Stimulated activated CD4-positive, alpha-beta T cell treated with anti-CD3 and anti-CD28 coated beads, Interleukin-1b, Interleukin-23, amount 100 ng/mL, for 4 hours (primary cell): ENCODE results near the gene TMEM190.
A peak's percentile ranks its signal among the peaks of the same experiment; 100 is the strongest.

Experiments used
- DNase-seq, 2 donors: peaks; one replicate each; pipeline ENCODE4 v3.0.0-alpha.2; 2020; ENCODE audit warnings: low read depth in 2 of 2

The TMEM190 gene

DNA sequence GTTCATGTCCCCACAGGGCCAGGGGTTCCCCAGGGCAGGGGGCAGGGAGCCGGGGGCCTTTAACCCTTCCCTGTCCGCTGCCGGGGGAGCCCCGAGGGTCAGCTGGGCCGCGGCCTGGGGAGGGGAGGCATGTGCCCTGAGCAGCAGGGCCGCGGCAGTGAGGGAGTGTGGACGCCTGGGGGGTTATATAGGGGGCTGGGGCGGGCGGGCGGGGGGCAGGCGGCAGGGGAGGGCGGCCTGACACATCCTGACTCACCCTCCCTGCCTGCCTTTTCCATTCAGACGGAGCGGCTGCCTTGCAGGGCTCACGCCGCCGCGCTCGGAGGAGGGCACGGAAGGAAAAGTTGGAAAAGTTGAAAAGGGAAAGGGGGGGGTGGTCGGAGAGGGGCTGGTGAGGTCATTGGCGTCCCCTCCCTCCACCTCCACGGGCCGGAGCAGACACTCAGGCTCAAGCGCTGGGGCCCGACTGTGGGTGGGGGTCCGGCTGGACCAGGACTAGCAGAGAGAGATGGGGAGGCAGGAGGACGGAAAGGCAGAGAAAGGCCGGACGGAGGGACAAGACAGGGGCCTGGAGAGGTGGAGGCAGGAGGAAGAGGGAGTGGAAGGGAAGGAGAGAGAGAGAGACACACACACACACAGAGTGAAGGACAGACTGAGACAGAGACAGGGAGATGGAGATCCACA, 6.2 kb upstream of the TMEM190 start, which contains the start of gene IL11:
Gene IL11 (minus strand): TSS at position 159 of the 684 bp plus-strand sequence. CDS start 153 bp downstream, at position 6.
- DNase-seq, result no peak

DNA sequence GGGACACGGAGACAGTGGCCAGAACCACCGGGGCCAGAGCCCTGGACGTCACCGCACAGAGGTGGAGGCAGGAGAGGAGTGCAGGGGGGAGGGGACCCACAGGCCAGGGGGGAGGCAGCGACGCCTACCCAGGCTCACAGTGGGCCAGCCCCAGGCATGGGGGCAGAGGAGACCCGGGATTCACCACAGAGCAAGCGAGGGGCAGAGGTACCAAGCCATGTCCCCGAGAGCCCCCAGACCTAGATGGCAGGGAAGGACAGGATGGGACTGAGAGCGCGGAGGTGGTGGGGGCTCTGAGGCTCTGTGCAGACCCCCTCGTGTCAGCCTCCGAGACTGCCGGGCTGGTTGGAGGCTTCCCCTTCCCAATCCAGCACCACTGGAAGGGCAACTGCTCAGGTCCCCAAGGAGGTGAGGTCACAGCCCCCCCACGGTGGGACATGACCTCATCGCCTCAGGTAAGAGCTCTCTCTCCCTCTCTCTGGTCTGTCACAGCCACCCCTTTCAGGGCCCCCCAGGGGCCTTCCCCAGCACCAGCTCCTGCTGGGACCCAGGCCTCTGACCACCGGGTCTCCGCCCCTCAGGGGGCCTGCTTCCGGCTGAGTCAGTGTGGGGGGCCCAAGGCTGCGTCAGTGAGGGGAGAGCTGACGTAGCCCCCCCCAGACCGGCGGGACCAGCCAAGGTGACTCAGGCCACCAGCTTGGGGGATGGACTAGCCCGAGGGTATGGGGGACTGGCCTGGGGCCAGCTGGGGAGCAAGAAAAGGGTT, 4.1 kb upstream of the TMEM190 start:
- DNase-seq, result no peak

DNA sequence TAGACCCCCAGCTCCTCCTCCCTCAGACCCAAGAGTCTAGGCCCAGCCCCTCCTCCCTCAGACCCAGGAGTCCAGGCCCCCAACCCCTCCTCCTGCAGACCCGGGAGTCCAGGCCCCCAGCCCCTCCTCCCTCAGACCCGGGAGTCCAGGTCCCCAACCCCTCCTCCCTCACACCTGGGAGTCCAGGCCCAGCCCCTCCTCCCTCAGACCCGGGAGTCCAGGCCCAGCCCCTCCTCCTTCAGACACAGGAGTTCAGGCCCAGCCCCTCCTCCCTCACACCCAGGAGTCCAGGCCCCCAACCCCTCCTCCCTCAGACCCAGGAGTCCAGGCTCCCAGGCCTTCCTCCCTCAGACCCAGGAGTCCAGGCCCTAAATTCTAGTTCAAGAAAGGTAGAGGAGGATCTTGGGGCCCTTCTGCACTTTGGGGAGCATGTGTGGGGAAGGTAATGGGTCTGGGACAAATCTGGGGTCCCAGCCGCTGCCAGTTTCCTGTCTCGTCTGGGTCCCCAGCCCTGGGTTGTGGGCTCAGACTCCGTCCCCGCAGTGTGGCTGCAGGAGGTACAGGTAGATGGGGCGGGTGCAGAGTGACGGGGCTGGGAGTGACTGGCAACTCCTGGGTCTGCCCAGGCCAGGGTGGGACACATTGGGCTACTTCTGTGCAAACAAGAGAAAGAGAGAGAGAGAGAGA, 3.2 kb upstream of the TMEM190 start:
- no peak for DNase-seq

DNA sequence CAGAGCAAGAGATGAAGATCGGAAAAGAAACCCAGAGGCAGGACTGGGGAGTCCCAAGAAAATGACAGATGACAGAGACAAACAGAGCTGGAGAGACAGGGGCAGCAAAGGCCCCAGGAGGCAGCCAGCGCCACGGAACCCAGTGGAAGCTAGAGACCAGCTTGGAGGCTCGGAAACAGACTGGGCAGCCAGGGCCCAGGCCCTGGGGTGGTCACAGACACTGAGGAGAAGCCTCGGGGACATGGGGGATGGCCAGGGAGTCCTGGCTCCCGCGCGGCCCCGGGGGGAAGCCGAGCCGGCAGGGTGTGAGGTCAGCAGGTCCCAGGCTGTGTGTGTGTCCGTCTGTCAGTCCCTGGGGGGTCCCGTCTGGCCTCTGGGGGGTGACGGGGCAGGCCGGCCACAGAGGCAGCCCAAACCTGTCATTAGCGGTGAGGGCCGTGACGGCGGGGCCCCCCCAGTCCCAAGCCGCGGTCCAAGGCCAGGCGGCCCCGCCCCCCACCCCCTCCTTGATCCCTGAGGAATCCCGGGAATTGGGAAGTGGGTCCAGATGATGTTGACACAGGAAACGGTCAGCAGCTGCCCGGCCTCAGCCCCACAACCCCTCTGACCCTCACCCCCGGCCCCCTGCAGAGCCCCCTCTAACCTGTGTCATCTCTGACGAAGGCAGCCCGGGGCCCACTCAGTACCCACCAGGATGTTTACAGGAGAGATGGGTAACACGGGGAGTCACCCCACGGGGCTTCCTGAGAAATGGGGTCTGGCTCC, 2.5 kb upstream of the TMEM190 start:
- no peak for DNase-seq

DNA sequence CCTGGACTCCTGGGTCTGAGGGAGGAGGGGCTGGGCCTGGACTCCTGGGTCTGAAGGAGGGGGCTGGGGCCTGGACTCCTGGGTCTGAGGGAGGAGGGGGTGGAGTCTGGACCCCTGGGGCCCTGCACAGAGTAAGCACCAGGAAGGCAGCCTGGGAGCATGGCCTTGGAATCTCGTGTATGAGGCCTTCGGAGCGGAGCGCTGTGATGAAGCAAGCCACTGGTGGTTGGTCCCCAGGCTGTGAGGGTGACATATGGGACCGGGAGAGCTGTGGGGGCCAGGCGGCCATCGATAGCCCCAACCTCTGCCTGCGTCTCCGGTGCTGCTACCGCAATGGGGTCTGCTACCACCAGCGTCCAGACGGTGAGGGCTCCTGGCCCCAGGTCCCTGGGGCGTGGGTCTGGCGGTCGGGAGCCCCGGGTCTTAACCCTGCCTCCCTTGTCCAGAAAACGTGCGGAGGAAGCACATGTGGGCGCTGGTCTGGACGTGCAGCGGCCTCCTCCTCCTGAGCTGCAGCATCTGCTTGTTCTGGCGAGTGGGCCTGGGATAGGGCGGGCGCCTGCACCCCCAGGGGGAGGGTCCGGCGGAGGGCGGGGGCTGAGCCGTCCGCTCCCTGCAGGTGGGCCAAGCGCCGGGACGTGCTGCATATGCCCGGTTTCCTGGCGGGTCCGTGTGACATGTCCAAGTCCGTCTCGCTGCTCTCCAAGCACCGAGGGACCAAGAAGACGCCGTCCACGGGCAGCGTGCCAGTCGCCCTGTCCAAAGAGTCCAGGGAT, 918 bp downstream of the TMEM190 start:
- no peak for DNase-seq

DNA sequence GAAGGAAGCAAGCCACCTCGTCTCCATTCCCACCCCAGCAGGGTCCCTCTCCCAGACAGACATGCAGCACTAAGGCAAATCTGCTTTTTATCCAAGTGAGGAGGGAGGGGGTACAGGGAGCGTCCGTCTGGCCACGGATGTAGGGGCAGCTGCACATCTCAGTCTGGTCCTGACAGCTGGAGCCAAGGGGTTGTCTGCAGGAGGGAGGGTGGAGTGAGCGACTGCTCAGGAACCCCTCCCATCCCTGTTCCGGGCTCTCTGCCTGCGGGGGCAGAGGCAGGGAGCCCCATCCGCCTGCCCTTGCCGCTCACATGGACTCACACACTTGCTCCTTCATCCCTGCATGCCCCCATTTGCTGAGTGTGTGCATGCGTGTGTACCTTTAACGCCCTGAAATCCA, 2.5 kb downstream of the TMEM190 start:
- DNase-seq, result no peak

DNA sequence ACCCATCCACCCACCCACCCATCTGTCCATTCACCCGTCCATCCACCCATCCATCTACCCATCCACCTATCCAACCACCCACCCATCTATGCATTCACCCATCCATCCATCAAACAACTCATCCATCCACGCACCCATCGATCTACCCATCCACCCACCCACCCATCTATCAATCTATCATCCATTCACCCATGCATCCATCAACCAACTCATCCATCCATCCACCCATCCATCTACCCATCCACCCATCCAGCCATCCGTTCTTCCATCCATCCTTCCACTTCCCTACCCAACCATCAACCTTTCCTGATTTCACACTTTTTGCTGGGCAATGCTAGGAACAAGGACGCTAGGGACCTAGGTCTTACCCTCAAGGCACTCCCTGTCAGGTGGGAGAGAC, 5.4 kb downstream of the TMEM190 start:
- DNase-seq, result no peak

DNA sequence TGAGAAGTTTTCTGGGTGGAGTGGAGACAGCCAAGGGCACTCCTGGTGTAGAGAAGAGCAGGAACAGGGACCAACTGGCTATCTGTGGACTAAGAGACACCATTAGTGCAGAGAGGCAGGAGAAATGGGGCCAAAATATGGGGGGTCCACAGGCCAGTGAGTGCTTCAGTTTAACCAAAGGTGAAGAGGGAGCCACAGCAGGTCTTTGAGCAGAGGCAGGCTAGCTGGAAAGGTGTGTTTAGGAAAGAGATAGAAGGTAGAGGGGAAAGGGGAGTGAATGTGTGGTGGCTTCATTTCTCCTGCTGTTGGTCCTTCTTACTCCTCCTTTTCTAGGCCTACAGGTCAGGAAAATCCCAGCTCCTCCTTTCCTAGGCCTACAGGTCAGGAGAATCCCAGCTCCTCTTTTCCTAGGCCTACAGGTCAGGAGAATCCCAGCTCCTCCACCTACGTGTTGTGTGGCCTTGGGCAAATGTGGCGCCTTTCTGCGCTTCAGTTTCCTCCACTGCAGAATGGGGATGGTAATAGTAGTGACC, 6.0 kb downstream of the TMEM190 start:
- DNase-seq, result no peak

DNA sequence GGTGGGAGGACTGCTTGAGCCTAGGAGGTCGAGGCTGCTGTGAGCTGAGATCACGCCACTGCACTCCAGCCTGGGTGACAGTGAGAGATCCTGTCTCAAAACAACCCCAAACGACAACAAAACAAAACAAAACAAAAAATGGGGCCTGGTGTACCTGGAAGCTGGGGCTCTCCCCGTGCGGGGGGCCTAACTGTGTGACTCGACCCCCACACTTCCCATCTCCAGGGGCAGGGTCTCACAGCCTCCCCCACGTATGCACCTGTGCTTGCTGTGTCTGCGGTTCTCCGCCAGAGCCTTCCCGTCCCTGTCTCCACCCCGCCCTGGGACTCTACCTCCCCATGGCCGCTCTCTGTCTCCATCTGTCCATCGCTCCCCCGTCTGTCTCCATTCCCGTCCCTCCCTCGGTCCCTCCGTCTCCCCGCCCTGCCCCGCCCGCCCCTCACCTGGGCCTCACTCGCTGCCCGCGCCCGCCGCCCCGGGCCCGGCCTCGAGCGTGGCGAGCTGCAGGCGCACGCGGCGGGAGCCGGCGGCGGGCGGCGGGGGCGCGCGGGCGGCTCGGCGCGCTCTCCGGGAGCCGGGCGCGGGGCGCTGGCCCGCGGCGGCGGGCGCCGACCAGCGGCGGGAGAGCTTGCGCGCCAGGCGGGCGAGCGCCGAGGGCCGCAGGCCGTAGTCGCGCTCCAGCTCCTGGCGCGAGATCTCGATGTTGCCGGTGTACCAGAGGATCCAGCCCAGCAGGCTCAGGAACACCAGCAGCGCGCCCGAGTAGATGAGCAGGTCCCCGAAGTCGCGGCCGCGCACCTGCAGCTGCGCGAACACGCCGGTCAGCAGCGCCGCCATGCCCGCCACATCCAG, 6.9 kb downstream of the TMEM190 start:
- peak; percentile 18 to 47 for DNase-seq

DNA sequence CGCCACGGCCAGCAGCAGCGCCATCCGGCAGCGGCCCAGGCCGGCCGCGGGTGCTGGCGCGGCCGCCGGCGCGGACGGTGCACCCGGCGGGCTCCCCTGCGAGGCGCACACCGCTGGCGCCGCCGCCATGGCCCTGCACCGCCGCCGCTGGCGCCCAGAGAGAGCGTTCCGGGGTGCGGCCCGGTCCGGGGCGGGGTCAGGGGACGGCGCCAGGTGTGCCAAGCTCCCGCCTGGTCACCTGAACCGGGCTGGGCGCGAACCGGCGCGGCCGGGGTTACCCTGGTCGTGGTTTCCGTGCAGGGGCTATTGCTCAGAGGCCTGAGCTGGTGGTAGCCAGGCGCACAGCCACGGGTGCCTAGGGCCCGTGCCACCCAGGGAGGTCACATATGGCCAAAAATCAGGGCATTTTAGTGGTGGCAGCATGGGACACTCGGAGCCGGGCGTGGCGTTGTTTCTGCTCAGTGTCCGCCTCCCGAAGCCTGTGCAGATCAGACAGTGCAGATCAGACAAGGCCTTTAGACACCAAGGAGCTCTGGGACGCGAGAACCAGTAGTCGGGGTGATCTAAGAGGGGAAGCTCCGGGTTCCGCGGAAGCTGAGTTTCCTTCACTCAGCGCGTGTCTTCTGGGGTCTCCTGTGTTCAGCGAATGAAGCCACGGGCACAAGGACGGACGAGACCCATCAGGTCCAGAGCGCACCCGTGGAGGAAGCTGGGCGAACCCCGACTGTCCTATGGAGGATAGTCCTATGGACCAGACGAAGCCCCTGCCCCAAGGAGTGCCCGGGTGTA, 7.7 kb downstream of the TMEM190 start, which contains the start of gene TMEM238:
Gene TMEM238 (minus strand): TSS at position 162 of the 789 bp plus-strand sequence. CDS start 33 bp downstream, at position 129.
- peak in 1 of 2 donors; percentile 43 for DNase-seq

DNA sequence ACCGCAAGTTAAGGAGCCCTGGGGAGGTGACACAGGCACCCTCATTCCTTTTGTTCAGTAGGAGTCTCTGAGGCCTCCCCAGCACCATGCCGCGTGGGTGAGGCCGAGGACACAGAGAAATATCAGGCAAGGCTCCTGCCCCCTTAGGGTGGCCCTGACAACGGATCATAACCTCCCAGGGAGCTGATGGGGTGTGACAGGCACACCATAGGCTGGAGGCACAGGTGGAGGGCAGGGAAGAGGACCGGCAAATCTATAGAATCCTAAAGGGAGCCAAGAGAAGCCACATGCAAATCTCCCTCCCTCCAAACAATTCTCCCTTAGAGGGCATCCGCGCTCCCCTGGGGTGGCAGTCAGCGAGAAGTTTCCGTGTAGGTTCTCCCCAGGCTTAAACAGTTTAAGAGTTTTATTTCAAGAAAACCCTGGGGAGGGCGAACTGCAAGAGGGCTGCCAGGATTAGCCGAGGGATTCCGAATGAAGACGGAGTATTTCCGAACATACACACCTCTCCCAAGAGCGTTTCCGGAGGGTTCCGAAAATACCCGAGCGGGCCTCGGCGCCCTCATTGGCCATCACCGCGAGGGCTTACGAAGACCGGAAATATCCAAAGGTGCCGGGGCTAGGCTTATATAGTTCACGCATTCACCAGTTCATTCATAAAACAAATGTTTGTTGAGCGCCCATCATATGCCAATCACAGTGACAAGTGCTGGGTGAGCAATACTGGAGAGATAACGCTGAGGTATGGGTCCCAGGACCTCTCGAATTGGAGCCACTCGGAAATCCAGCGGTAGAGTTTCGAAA, 8.5 kb downstream of the TMEM190 start:
- DNase-seq, result peak; percentile 87 to 95

DNA sequence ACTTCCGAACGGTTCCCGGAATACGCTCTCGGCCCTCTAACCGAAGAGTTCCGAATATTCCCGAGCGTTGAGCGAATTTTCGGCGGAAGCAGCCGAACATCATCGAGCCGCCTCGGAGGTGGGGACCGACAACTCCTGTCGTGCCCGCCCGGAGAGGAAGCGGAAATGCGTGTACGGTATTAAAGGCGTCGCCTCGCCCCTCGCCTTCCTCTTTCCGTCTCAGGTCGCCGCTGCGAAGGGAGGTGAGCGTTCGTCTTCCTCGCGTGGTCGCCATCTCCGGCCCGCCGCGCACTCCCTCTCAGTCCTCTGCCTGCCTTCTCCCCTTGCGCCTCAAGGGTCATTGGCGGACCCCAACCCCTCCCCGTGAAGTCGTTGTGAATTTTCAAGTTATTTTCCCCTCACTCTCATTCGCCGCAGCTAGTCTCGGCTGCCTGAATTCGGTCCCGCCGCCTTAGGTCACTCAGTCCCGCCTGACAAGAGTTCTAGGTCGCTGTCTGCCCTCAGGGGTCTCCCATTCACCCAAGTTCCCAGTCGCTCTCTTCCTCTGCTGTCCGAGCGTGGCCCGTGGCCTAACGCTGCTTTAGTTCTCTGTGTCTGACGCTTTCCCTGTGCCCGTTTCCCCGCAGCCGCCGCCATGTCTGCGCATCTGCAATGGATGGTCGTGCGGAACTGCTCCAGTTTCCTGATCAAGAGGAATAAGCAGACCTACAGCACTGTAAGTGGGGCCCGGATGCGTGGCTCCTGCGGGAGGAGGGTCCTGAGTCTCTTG, 9.3 kb downstream of the TMEM190 start, which contains the start of gene RPL28:
Gene RPL28 (plus strand): TSS at position 209 of the 769 bp plus-strand sequence. CDS start 426 bp downstream, at position 635.
- peak; percentile 94 to 98 for DNase-seq

DNA sequence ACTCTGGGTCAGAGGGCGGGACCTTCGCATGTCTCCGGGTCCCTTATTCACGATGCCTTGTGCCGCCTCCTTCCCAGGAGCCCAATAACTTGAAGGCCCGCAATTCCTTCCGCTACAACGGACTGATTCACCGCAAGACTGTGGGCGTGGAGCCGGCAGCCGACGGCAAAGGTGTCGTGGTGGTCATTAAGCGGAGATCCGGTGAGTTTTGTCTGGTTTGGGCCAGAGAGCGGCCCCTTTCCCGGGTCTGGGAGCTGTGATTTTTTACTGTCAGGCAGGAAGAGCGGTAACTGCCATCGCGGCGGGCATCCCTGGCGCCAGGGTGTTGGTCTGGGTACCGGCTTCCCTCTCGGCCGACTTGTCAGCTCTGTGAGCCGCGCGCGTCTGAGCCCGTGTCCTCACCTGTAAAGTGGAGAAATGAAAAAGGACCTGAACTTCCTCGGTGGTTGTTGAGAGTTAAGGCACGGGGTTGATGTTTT, 9.9 kb downstream of the TMEM190 start:
- DNase-seq, result no peak

DNA sequence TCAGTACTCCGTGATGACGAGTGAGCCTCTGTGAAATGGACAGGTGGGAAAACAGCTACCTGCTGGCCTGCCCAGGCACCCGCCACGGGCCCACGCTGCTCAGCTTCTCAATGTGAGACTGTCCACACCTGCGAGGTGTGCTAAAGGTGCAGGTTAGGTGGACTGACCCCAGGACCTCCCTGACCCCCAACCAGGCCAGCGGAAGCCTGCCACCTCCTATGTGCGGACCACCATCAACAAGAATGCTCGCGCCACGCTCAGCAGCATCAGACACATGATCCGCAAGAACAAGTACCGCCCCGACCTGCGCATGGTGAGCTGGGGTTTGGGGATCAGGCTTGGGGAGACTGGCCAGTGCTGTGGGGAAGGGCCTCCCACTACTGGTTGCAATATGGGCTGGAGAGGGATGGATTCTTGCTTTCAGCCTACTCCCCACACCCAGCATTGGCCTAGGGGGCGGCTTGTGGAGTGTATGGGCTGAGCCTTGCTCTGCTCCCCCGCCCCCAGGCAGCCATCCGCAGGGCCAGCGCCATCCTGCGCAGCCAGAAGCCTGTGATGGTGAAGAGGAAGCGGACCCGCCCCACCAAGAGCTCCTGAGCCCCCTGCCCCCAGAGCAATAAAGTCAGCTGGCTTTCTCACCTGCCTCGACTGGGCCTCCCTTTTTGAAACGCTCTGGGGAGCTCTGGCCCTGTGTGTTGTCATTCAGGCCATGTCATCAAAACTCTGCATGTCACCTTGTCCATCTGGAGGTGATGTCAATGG, 11.3 kb downstream of the TMEM190 start:
- DNase-seq, result no peak

DNA sequence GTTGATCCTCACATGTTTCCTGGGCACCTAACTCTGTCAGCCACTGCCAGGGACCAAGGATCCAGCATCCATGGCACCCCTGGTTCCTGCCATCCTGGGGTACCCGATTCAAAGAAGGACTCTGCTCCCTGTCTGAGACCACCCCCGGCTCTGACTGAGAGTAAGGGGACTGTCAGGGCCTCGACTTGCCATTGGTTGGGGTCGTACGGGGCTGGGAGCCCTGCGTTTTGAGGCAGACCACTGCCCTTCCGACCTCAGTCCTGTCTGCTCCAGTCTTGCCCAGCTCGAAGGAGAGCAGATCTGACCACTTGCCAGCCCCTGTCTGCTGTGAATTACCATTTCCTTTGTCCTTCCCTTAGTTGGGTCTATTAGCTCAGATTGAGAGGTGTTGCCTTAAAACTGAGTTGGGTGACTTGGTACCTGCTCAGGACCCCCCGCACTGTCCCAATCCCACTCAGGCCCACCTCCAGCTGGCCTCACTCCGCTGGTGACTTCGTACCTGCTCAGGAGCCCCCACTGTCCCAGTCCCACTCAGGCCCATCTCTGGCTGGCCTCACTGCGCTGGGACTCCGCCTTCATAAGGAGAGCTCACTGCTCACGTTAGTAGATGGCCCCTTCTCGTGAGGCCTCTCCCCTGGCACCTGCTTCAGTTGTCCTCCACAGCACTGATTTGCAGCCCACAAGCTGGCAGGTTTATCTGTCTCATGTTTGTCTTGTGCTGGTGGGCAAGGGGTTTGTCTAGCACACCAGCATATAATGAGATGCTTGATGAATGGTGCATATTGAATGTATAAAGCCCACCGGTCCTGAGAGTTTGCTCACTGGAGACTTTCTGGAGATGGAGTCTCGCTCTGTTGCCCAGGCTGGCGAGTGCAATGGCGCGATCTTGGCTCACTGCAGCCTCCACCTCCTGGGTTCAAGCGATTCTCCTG, 13.0 kb downstream of the TMEM190 start:
- DNase-seq, result no peak
